KOPT-K1 (cell line): Measurements from ENCODE around the gene CD7.

ENCODE experiments used
- H3K27ac ChIP-seq: fragments of 200-600 bp; sonication (generic); 2 replicates; pipeline ENCODE4 v1.5.1; 2016; ENCODE audit warnings: antibody characterized with exemption, mild to moderate bottlenecking, low read depth, low read length; ENCODE audit not compliant: poor library complexity, severe bottlenecking
- H3K36me3 ChIP-seq: fragments of 200-600 bp; sonication (generic); 2 replicates; pipeline ENCODE4 v1.5.1; 2017; ENCODE audit warnings: antibody characterized with exemption, mild to moderate bottlenecking, low read length, moderate library complexity; ENCODE audit not compliant: insufficient read depth
- H3K9me3 ChIP-seq: fragments of 200-600 bp; sonication (generic); 2 replicates; pipeline ENCODE4 v1.5.1; 2017; ENCODE audit warnings: antibody characterized with exemption, low read length, mild to moderate bottlenecking; ENCODE audit not compliant: insufficient read depth, poor library complexity, severe bottlenecking

CD7 gene

DNA sequence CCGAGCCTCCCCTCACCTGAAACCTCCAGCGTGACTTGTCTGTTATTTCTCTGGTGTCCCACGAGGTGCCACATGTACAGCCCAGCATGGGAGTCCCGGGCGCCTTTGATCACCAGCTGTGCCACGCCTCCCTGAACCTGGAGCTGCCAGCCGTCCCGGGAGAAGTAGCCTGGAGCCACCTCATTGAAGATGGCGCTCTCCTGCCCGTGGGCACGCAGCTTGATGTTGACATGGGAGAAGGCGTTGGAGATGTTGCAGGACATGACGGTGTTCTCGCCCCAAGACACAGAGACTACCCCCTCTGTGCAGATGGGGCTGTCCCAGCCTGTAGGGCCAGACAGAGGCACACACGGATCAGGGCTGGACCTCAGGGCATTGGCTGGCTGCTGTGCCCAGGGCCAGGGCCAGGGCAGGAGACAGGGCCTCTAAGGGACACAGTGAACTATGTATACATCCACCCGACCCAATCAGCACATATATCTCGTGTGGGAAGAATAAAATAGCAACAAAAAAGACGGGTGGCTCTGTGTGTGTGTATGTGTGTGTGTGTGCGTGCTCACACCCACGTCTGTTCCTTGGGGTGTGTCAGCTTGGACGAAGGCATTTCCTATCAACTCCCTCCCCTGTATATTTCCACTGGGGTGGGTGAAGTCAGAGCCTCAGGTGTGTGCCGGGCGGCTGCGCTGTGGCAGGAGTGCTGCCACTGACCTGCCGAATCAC lies 7.3 kb upstream of the CD7 start:
- H3K27ac ChIP-seq, result no peak overlapping the region
- H3K36me3 ChIP-seq, result no peaks in the 10 kb centered on the region
- no peaks in the 10 kb centered on the region for H3K9me3 ChIP-seq

DNA sequence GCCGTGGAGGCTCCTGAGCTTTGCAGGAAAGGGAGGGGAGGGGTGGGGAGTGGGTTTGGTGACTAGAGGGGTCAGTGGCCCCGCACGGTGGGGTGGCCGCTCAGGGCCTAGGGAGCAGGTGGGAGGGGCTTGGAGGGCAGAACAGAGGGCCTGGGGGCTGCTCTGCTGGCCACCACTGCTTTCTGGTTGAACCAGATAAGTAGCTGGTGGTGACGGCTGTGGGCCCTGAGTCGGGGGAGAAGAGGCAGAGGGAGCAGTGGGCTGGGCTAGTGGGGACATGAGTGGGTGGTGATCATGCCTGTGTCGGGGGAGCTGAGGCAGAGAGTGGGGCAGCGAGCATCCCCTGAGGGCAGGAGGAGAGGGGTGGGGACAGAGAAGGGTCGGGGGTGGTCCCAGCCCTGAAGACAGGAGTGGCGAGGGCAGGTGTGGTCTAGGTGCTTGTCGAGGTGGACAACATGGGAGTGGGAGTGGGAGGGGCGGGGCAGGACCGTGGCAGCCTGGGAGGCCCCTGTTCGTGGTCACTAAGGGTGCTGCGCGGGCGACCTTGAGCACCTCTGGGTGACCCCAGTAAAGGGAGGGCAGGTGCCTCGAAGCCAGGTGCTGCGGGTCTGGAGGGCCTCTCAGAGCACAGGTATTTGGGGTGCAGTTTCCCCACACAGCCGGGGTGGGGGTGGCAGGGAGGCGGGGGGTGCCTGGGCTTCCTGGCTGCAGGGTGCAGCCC lies 6.3 kb upstream of the CD7 start:
- H3K27ac ChIP-seq, result no peak overlapping the region
- H3K9me3 ChIP-seq, result peaks cover 6% of the 10 kb centered on the region
- no peaks in the 10 kb centered on the region for H3K36me3 ChIP-seq

DNA sequence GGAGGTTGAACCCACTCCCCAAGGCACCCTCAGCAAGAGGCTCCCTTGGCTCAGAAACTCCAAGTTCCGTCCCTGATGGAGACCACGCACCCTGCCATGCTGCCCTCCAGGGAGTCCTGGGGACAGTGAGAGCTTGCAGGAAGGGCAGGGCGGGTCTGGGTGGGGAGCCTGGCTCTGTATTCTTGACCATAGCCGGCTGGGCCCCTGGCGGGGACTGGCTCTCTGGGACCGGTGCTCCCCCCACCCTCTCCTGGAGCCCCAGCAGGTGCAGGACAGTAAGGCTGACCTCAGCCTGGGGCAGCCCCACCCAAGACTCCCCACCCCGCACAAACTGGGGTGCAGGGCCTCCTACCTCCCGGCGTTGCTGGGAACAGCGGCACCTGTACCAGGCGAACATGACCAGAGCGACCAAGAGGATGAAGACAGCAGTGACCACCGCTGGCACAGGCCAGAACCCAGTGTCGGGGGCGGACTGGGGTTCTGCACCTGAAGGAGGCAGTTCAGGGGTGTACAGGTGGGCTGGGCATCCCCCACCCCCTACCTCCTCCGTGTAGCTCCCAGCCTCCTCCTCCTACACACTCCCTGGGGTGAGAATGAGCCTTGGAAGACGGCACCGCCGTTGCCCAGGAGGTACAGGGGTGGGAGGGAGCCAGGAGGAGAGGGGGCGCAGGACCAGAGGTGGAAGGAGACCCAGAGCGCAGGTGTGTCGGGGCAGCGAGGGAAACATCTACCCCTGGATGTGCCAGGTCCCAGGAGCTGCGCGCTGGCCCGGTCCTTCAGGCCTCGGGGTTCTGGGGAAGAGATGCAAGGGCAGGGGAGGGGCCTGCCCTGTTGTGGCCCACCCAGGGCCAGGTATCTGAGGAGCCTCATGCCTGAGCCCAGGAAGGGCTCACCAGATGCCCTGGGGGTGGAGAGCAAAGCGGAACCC lies 5.4 kb upstream of the CD7 start:
- Histone ChIP-seq H3K9me3 (peaks cover 6% of the 10 kb centered on the region), H3K27ac (no peak overlapping the region), H3K36me3 (no peaks in the 10 kb centered on the region)

DNA sequence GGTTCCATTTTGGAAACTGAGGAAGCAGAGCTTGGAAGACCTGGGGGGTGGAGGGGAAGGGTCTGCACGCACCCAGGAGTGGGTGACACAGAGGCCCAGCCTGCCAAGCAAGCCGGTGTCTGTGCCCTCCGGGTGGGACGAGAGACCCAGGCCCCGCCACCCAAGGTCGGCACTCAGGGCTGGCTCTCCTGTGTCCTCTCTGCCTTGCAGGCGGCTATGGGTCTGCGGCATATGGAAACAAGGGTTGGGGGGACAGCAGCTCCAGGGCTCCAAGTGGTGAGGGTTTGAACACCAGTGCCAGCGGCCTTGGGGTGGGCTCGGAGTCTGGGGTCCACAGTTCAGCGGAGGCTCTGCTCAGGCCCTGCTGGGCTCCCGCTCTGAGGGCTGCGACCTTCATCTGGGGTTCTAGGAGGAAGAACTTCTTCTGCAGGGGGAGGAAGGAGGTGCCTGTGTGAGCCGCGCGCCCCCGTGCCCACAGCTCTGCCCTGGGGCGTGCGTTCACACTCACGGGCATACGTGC lies 4.6 kb upstream of the CD7 start:
- no peak overlapping the region for H3K27ac ChIP-seq
- peaks cover 6% of the 10 kb centered on the region for H3K9me3 ChIP-seq
- no peaks in the 10 kb centered on the region for H3K36me3 ChIP-seq

DNA sequence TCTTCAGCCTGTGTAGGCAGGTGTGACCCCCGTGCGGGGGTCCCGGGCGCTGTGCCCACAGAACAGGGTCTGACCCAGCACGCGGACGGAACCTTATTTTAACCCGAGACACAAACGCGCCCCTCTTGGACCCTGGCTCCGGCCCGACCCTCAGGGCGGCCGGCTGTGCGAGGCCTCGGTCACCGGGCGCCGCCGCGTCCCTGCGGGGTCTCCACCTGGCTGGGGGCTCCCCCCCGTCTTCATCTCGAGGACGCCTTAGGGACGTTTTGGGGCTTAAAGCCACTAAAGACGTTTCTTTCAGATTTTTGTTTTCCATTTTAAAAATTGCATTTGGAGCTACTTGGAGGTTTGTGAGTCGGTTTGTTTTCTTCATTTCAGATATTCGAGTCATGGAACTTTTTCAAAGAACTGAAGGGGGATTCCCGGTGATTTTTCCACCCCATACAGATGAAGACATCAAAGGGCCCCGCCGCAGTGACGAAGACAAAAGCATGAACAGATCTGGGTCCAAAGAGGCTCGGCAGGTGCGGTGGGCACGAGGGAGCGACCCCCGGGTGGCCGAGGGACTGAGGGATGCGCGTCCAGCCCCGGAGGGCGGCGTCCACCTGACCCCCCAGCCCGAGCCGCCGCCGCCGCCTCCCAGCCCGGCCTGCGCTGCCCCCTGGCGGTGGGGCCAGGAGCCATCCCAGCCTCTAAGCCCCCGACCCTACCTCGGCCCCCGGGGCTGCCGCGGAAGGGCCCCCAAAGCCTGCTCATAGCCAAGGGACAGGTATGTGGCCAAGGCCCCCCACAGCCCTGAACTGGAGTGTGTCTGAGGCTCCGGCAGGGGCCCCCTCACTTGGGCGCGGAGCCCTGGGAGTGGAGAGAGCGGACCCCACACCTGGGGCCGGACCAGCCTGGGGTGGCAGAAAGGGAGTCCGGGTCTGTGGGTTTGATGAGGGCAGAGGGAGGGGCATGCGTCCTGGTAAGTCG lies 3.8 kb upstream of the CD7 start:
- Histone ChIP-seq H3K27ac (no peak overlapping the region), H3K36me3 (no peaks in the 10 kb centered on the region), H3K9me3 (peaks cover 6% of the 10 kb centered on the region)

DNA sequence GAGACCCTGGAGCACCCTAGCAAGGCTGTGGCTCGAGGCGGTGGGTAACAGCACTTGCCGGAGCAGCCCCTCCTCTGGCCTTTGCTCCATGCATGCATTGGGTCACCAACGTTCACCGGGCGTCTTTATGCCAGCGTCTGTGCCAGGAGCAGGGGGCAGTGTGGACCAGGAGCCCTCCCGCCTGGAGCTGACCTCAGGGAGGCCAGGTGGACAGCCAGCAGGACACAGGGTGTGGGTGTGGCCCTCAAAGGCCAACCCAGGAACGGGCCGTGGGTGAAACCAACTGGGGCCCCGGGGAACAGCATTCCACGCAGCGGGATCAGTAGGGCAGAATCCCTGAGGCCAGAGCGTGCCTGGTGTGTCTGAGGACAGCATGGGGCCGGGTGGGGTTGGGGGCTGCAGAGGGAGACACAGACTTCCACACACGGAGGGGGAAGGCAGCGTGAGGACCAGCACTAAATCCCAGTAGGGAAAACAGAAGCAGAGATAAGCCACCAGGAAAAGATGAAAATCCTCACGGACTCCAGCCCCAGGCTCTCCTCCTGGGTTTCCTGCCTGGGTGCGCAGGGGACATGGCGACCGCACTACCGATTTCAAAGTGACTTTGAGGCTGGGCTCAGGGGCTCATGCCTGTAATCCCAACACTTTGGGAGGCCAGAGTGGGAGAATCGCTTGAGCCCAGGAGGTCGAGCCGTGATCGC lies 2.9 kb upstream of the CD7 start:
- H3K36me3 ChIP-seq, result 0 out of 2 replicates have a peak, but pooled peaks cover under 1% of the 10 kb centered on the region
- H3K9me3 ChIP-seq, result peaks cover 6% of the 10 kb centered on the region
- no peak overlapping the region for H3K27ac ChIP-seq

DNA sequence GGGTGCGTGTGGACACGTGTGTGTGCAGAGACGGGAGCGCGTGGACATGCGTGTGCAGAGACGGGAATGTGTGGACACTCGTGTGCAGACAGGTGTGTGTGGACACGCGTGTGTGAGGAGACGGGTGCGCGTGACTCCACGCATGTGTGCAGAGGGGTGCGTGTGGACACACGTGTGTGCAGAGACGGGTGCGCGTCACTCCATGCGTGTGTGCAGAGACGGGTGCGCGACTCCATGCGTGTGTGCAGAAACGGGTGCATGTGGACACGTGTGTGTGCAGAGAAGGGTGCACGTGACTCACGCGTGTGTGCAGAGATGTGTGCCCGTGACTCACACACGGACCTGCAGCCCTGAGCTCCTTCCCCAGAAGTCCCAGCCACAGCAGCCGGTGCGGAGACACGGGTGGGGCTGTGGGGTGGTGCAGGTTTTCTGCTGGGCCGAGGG lies 2.2 kb upstream of the CD7 start:
- H3K9me3 ChIP-seq, result peaks cover 6% of the 10 kb centered on the region
- H3K36me3 ChIP-seq, result peaks cover 7% of the 10 kb centered on the region; the same call in 1 of the 2 replicates
- no peak overlapping the region for H3K27ac ChIP-seq

DNA sequence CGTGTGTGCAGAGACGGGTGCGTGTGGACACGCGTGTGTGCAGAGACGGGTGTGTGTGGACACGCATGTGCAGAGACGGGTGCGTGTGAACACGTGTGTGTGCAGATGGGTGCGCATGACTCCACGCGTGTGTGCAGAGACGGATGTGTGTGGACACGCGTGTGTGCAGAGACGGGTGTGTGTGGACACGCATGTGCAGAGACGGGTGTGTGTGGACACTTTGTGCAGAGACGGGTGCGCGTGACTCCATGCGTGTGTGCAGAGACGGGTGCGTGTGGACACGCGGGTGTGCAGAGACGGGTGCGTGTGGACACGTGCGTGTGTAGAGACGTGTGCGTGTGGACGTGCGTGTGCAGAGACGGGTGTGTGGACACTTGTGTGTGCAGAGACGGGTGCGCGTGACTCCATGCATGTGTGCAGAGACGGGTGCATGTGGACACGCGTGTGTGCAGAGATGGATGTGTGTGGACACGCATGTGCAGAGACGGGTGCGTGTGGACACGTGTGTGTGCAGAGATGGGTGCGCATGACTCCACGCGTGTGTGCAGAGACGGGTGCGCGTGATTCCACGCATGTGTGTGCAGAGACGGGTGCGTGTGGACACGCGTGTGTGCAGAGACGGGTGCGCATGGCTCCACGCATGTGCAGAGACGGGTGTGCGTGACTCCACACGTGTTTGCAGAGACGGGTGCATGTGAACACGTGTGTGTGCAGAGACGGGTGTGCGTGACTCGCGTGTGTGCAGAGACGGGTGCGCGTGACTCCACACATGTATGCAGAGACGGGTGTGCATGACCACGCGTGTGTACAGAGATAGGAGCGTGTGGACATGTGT lies 1.6 kb upstream of the CD7 start:
- Histone ChIP-seq H3K27ac (no peak overlapping the region), H3K36me3 (peaks cover 13% of the 10 kb centered on the region; the same call in 1 of the 2 replicates), H3K9me3 (peaks cover 6% of the 10 kb centered on the region)

DNA sequence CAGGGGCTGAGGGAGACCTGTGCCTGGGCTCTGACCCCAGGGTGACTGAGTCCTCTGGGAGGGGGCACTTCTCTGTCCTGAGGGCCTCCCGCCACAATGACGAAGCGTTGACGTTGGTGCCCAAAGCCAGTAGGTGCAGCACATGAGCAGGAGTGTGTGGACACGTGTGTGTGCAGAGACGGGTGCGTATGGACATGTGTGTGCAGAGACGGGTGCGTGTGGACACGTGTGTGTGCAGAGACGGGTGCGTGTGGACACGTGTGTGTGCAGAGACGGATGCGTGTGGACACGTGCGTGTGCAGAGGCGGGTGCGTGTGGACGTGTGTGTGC lies 726 bp upstream of the CD7 start:
- peak overlapping the region; percentile 80 for H3K27ac ChIP-seq

DNA sequence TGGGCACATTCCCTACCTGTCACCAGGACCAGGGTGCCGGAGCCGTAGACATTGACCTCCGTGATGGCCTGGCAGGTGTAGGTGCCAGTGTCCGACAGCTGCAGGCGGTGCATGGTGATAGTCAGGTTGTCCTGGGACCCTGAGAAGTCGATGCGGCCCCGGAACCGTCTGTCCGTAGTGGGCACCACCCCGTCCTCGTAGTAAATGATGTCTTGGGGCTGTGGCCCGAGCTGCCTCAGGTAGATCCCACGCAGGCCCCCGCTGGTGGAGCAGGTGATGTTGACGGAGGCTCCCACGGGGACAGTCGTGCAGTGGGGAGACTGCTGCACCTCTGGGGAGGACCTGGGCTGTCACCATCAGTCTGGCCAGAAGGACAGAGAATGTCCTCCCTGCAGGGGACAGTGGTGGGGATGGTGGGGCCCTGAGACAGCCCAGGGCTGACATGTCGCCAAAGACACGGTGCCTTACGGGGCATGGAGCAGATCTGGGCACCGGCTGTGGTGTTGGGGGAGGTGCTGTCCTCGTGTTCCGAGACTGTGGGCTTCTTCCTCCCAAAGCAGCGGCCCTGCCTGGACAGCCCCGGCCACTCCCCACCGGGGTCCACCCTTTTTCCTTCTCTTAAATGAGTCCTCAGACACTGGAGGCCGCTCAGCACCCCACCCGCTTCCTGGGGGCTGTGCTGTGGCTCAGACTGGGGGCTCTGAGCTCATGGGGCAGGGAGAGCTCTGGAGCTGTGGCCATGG lies 586 bp downstream of the CD7 start:
- Histone ChIP-seq H3K9me3 (peaks cover 6% of the 10 kb centered on the region), H3K36me3 (peaks cover 22% of the 10 kb centered on the region; the same call in 1 of the 2 replicates), H3K27ac (peak overlapping the region; percentile 80)

More for the DNA sequence above, 726 bp upstream of the CD7 start:
- Histone ChIP-seq H3K9me3 (peaks cover 6% of the 10 kb centered on the region), H3K36me3 (peaks cover 22% of the 10 kb centered on the region; the same call in 1 of the 2 replicates)

DNA sequence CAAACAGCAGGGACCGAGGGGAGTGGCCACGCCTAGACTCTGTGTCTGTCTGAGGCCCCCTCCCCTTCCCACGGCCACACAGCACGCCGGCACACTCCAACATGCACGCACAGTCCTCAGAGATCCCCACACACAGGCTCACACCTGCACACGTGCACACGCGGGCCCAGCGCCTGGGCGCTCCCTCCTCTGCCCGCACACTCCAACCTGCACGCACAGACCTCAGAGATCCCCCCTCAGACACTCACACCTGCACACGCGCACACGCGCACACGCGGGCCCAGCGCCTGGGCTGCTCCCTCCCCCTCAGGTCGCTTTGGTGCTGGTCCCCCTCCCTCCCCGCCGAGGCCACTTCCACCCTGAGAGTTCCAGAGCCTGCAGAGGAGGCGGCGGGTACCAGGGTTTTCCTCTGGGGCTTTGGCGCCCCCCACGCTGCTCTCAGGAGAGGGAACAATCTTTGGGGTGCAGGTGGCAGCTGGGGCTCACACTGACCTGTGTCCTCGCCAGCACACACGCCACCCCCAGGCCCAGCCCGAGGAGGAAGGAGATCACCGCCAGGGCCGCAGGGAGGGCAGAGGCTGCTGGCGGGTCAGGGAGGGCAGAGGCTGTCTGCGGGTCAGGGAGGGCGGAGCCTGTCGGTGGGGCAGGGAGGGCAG lies 1.6 kb downstream of the CD7 start:
- peaks cover 22% of the 10 kb centered on the region; the same call in 1 of the 2 replicates for H3K36me3 ChIP-seq
- peaks cover 6% of the 10 kb centered on the region for H3K9me3 ChIP-seq
- peak overlapping the region; percentile 80 for H3K27ac ChIP-seq
